Calu3 (cell line): ENCODE data around the gene TBC1D7. TPM values are rescaled to one million over a fixed set of nuclear protein-coding genes. Genes with fewer than 3 reads are reported as not detected.

Experiments
- BruUV-seq: library from RNA; stranded (reverse); fragments of 400-500 nt; replicated peaks from 2 replicates; lab custom pipeline; 2021; lab: Mats Ljungman, UMichigan
- CTCF ChIA-PET: fragments of 300-600 bp; sonication (Branson Sonifier 250); formaldehyde crosslinking; loops from one replicate; lab custom pipeline; 2022; ENCODE audit warnings: antibody characterized with exemption; lab: Charles Lee
- DNase-seq: peaks from one replicate; pipeline ENCODE4 v3.0.0; 2022
- H3K27ac Mint-ChIP-seq: one replicate; pipeline ENCODE4 v1.8.0; 2022; ENCODE audit warnings: mixed read lengths; ENCODE audit not compliant: unreplicated experiment
- H3K27me3 Mint-ChIP-seq: one replicate; pipeline ENCODE4 v1.8.0; 2022; ENCODE audit warnings: mixed read lengths; ENCODE audit not compliant: unreplicated experiment
- H3K36me3 Mint-ChIP-seq: one replicate; pipeline ENCODE4 v1.8.0; 2022; ENCODE audit warnings: mild to moderate bottlenecking, moderate library complexity, mixed read lengths; ENCODE audit not compliant: insufficient read depth, unreplicated experiment
- H3K4me1 Mint-ChIP-seq: one replicate; pipeline ENCODE4 v1.8.0; 2022; ENCODE audit warnings: mild to moderate bottlenecking, low read depth, mixed read lengths; ENCODE audit not compliant: unreplicated experiment
- H3K4me3 Mint-ChIP-seq: one replicate; pipeline ENCODE4 v1.8.0; 2022; ENCODE audit warnings: mild to moderate bottlenecking, low read depth, moderate library complexity, mixed read lengths; ENCODE audit not compliant: unreplicated experiment
- H3K9me3 Mint-ChIP-seq: one replicate; pipeline ENCODE4 v1.8.0; 2022; ENCODE audit warnings: low read depth, mixed read lengths; ENCODE audit not compliant: unreplicated experiment
- intact Hi-C: fragments of 100-400 bp; cut with micrococcal nuclease; formaldehyde crosslinking; loops from one replicate; pipeline ENCODE4 v1.10.0; 2022; ENCODE audit not compliant: unreplicated experiment
- total RNA-seq: library from RNA; stranded (reverse); gene quantifications from 2 replicates; pipeline ENCODE4 v1.2.3, GENCODE V29; 2022
- TF ChIP-seq, protein P1 (sequence below): fragments of 200-600 bp; IDR thresholded peaks from one replicate; pipeline ENCODE4 v1.8.0; 2022; ENCODE audit warnings: antibody characterized with exemption; ENCODE audit not compliant: unreplicated experiment

TBC1D7 gene
- total RNA-seq, 1 experiment from 2014 or later, result 13.2 TPM

DNA sequence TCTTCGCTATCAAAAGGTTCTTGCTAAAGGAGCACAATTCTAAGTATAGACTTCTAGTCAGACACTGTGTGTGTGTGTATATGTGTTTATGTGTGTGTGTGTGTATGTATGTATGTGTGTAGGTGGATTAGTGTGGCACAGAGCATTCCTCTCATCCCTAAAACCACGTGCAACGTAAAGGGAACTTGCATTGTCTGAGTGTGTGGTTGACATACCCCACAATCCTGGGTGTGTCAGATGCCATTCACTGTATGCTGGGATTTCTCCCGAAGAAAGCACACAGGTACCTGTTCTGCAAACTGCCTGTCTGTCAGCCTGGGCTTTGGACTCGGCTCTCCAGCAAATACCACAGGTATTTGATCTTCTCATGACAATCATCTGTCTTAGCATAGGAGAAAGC is 42.3 kb upstream of the TBC1D7 start:
- Mint-ChIP-seq H3K27ac (no peak overlapping the region), H3K4me1 (no peaks in the 10 kb centered on the region), H3K36me3 (no peaks in the 10 kb centered on the region)

DNA sequence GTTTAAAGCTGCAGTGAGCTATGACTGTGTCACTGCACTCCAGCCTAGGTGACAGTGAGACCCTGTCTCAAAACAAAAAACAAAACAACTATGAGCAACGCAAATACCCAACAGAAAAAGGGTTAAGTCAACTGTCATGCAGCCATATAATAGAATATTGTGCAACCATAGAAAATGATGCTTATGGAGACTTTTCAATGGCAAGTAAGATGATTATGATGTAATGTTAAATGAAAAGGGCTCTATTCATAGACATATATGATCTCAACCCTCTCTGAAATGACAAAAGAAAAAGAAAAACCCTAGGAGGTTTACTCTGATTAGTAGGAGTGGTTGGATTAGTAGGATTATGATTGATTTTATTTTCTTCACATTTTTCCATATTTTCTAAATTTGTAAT is 41.3 kb upstream of the TBC1D7 start:
- CTCF ChIA-PET, result no interaction called here
- Mint-ChIP-seq H3K36me3 (peaks cover 3% of the 10 kb centered on the region), H3K4me3 (no peak overlapping the region)

More for the DNA sequence above, 42.3 kb upstream of the TBC1D7 start:
- BruUV-seq, result no TSS peak
- TF ChIP-seq, protein P1, sequence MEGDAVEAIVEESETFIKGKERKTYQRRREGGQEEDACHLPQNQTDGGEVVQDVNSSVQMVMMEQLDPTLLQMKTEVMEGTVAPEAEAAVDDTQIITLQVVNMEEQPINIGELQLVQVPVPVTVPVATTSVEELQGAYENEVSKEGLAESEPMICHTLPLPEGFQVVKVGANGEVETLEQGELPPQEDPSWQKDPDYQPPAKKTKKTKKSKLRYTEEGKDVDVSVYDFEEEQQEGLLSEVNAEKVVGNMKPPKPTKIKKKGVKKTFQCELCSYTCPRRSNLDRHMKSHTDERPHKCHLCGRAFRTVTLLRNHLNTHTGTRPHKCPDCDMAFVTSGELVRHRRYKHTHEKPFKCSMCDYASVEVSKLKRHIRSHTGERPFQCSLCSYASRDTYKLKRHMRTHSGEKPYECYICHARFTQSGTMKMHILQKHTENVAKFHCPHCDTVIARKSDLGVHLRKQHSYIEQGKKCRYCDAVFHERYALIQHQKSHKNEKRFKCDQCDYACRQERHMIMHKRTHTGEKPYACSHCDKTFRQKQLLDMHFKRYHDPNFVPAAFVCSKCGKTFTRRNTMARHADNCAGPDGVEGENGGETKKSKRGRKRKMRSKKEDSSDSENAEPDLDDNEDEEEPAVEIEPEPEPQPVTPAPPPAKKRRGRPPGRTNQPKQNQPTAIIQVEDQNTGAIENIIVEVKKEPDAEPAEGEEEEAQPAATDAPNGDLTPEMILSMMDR, result no peak
- no peak overlapping the region for H3K4me3 Mint-ChIP-seq
- no peaks in the 10 kb centered on the region for H3K27me3 Mint-ChIP-seq
- CTCF ChIA-PET, result no interaction called here
- no peaks in the 10 kb centered on the region for H3K9me3 Mint-ChIP-seq
- intact Hi-C loops, result no loop called here
- DNase-seq, result no peak

DNA sequence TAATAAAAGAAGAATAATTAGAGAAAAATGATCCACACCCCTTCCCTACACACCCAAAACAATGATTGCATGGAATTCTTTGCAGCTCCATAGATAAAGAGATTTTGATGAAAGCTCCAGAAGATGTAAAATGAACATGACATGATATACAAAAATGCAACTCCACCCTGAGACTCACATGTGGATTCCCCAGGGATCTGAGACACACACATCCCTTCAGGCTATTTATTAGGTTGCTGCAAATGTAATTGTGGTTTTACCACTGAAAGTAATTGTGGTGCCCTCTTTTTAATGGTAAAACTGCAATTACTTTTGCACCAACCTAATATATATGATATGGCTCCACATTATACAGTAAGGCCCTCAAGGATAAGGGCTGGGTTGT is 40.4 kb upstream of the TBC1D7 start:
- CTCF ChIA-PET, result no interaction called here

More for the DNA sequence above, 41.3 kb upstream of the TBC1D7 start:
- no peaks in the 10 kb centered on the region for H3K27me3 Mint-ChIP-seq
- H3K27ac Mint-ChIP-seq, result no peak overlapping the region
- TF ChIP-seq, protein P1, result no peak
- DNase-seq, result no peak
- intact Hi-C loops, result no loop called here
- H3K4me1 Mint-ChIP-seq, result no peaks in the 10 kb centered on the region
- no TSS peak for BruUV-seq
- no peaks in the 10 kb centered on the region for H3K9me3 Mint-ChIP-seq

GRCh38 chr6:13368079-13368730 is 39.9 kb upstream of the TBC1D7 start:
- H3K9me3 Mint-ChIP-seq, result no peaks in the 10 kb centered on the region
- H3K27ac Mint-ChIP-seq, result no peak overlapping the region
- no peaks in the 10 kb centered on the region for H3K4me1 Mint-ChIP-seq
- DNase-seq, result no peak
- intact Hi-C loops, result no loop called here
- H3K36me3 Mint-ChIP-seq, result peaks cover 7% of the 10 kb centered on the region
- H3K27me3 Mint-ChIP-seq, result no peaks in the 10 kb centered on the region
- CTCF ChIA-PET, result no interaction called here
- H3K4me3 Mint-ChIP-seq, result no peak overlapping the region
- TF ChIP-seq, protein P1, result no peak
- no TSS peak for BruUV-seq

More for the DNA sequence above, 40.4 kb upstream of the TBC1D7 start:
- Mint-ChIP-seq H3K27ac (no peak overlapping the region), H3K27me3 (no peaks in the 10 kb centered on the region), H3K4me1 (no peaks in the 10 kb centered on the region), H3K4me3 (no peak overlapping the region), H3K36me3 (peaks cover 7% of the 10 kb centered on the region), H3K9me3 (no peaks in the 10 kb centered on the region)
- DNase-seq, result no peak
- TF ChIP-seq, protein P1, result no peak
- intact Hi-C loops, result no loop called here
- BruUV-seq, result no TSS peak
